Activated T-cell treated with anti-CD3 and anti-CD28 coated beads, Interleukin-2, amount 50 U/mL, for 4 hours (primary cell): Measurements from ENCODE around the gene USP24. TPM values are rescaled to one million over a fixed set of nuclear protein-coding genes. Genes with fewer than 3 reads are reported as not detected.
"Not testable (repeated sequence)": the region's sequence is repeated elsewhere in the genome, so short reads cannot be mapped to it uniquely, and the experiment has no call there.

Experiments
- ATAC-seq, 2 donors: fragments of 200-7000 bp; cut with Tn5 transposase; one replicate each; pipeline ENCODE4 v1.10.0; 2021
- DNase-seq: peaks from one replicate; pipeline ENCODE4 v3.0.0-alpha.2; 2020
- H3K27me3 Mint-ChIP-seq: one replicate; pipeline ENCODE4 v1.8.0; 2021; ENCODE audit warnings: low read depth, mixed read lengths
- H3K36me3 Mint-ChIP-seq: one replicate; pipeline ENCODE4 v1.8.0; 2022; ENCODE audit warnings: mixed read lengths; ENCODE audit not compliant: insufficient read depth
- H3K4me1 Mint-ChIP-seq: one replicate; pipeline ENCODE4 v1.8.0; 2021; ENCODE audit warnings: low read depth, mixed read lengths
- H3K4me3 Mint-ChIP-seq: one replicate; pipeline ENCODE4 v1.8.0; 2021; ENCODE audit warnings: mild to moderate bottlenecking, moderate library complexity, mixed read lengths
- H3K9me3 Mint-ChIP-seq: one replicate; pipeline ENCODE4 v1.8.0; 2021; ENCODE audit warnings: mixed read lengths
- total RNA-seq, 3 donors: library from RNA; stranded (reverse); gene quantifications; one replicate each; pipeline ENCODE4 v1.2.1, GENCODE V29; 2021

USP24 gene
- total RNA-seq, 3 donors from 2014 or later, result 42.1 to 44.0 (median 43.9) TPM

DNA sequence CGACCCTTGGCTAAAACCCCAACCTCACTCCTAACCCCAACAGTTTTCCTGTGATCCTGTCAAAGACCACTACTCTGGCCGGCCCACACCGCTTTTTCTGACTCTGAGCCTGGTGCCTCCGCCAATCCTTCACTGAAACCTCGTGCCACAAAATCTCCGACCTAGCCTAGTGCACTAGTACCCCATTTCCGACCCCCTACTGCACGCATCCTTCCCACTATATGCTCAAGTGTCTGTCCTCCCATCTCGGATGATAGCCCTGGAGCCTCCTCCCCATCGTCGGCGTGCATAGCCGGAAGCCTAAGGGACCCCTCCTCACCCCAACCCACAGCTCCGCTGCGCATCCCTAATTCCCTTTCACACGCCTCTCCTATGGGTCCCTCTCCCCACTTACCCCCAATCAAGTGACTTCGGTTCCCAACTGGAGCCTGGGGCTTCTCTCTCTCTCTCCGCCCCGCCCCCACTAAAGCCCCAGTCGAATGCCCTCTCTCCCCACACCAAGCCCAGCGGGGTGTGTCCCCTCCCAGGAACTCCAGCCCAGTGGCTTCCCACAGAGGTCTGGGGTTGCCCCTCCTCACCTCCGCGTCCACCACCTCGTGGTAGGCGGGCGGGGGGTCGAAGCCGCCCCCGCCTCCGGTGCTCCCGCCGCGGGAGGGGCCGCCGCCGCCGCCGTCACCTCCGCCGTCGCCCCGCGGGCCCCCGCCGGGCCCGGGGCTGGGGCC lies 791 bp downstream of the USP24 start:
- no peaks in the 10 kb centered on the region for H3K27me3 Mint-ChIP-seq
- no peaks in the 10 kb centered on the region for H3K9me3 Mint-ChIP-seq
- ATAC-seq (peak; percentile 11 to 14), DNase-seq (peak; percentile 25)
- H3K4me1 Mint-ChIP-seq, result peaks cover 76% of the 10 kb centered on the region
- peak overlapping the region; percentile 96 for H3K4me3 Mint-ChIP-seq
- peaks cover under 1% of the 10 kb centered on the region for H3K36me3 Mint-ChIP-seq

DNA sequence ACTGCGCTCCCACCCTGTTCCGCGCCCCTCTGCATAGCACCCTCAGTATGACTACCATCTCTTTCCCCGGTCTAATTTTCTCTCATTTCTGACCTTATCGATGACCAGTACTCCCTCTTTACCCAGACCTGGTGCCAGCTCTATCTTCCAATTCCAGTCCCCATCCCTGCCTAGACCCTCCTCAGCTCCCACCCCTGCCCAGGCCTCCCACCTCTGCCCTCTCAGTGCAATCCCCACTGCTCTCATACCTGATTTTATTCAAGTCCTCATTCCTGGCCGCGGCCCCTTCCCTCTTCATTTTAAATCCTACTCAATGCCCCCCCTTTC lies 1.3 kb downstream of the USP24 start:
- Mint-ChIP-seq H3K4me3 (peak overlapping the region; percentile 96), H3K27me3 (no peaks in the 10 kb centered on the region), H3K36me3 (peaks cover 3% of the 10 kb centered on the region), H3K4me1 (peaks cover 77% of the 10 kb centered on the region), H3K9me3 (no peaks in the 10 kb centered on the region)
- ATAC-seq, result no peak
- peak; percentile 10 for DNase-seq

DNA sequence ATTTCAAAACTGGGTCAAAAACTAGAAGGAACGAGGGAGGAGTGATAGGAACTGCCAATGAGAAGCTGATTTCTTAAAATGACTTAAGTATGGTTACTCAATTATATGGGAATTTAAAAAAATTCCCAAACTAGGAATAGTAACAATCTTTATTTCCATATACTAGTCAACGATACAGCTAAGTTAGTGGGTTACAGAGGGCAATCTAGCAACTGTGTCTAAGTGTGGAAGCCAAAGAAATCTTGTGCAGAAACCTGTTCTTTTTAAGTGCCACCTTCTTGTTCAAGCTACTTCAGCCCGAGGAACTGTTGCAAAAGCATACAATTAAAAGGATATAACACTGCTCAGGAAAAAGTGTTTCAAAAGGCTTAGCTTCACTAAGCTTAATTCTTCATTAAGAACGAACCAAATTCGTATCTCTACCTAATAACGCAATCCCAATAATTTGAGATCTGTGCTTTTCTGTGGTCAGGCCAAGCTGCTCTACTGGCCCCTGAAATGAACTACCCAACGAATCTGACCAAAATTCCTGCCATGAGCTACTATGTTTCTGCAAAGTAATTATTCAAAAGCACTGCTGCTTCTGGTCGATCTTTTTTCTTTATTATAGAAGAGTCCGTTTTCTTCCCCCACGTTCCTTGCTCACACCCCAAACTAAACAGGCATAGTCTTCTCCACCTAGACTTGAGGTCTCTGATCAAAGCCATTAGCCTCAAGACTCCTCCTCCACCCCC lies 1.8 kb downstream of the USP24 start:
- peaks cover 3% of the 10 kb centered on the region for H3K36me3 Mint-ChIP-seq
- ATAC-seq, result no peak

DNA sequence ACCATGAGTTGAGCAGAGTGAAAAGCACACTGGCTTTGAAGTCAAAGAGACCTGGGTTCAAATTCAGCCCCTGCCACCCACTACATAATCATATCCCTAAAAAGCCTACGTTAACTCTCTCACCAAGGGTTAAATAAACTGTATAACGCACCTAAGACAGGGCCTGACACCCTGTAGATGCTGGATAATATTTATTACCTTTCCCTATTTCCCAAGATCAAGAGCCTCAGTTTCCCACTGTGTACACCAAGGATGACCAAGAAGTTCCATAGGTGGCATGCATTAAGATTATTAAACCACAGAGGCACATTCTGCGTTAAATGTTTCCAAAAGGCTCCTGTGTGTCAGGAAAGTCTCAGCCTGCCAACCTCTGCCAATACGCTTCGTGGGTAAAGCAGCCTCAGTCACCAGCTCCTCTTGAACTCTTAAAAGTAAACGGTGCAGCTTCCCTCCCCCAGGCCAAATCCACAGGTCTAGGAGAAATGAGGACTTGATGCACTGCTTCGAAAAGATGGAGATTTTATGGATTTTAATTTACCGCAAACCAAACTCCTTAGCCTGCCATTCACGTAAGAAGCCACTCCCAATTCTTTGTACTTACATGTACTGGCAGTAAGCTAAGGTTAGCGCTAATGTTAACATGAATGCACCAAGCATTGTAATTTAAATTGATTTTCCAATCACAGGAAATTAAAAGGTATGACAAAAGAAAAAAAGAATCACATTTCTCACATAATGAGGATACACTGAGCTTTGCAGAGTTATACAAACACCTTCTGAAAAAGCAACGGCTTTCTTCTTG lies 2.6 kb downstream of the USP24 start:
- ATAC-seq (no peak), DNase-seq (no peak)
- H3K36me3 Mint-ChIP-seq, result peaks cover 7% of the 10 kb centered on the region
- H3K4me1 Mint-ChIP-seq, result peaks cover 76% of the 10 kb centered on the region
- H3K9me3 Mint-ChIP-seq, result no peaks in the 10 kb centered on the region
- H3K27me3 Mint-ChIP-seq, result no peaks in the 10 kb centered on the region
- H3K4me3 Mint-ChIP-seq, result peak overlapping the region; percentile 96

More for the DNA sequence above, 1.8 kb downstream of the USP24 start:
- Mint-ChIP-seq H3K9me3 (no peaks in the 10 kb centered on the region), H3K4me3 (peak overlapping the region; percentile 96), H3K27me3 (no peaks in the 10 kb centered on the region), H3K4me1 (peaks cover 76% of the 10 kb centered on the region)
- no peak for DNase-seq

DNA sequence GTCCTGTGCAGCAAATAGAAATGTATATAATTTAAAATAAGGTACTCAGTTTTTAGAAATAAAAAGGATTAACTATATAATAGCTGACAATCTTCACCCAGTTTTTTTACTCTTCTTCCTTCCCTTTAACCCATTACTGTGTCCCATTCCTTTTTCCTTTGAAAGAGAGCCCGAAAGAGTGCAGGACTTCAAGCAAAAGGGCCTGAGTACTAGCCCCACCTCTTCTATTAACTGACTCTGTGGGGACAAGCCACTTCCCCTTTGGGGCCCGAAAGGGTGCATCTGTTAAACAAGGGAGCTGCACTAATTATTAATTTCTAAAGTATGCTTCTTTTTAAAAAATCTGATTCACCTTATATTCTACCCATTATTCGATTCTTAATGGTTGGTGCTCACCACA lies 3.3 kb downstream of the USP24 start:
- H3K4me3 Mint-ChIP-seq, result peak overlapping the region; percentile 96
- no peak for ATAC-seq
- peaks cover 75% of the 10 kb centered on the region for H3K4me1 Mint-ChIP-seq
- DNase-seq, result no peak
- peaks cover 10% of the 10 kb centered on the region for H3K36me3 Mint-ChIP-seq
- H3K27me3 Mint-ChIP-seq, result no peaks in the 10 kb centered on the region
- no peaks in the 10 kb centered on the region for H3K9me3 Mint-ChIP-seq

GRCh38 chr1:55210990-55211801 lies 4.0 kb downstream of the USP24 start:
- Mint-ChIP-seq H3K9me3 (no peaks in the 10 kb centered on the region), H3K4me3 (peak overlapping the region; percentile 68), H3K36me3 (peaks cover 11% of the 10 kb centered on the region)

DNA sequence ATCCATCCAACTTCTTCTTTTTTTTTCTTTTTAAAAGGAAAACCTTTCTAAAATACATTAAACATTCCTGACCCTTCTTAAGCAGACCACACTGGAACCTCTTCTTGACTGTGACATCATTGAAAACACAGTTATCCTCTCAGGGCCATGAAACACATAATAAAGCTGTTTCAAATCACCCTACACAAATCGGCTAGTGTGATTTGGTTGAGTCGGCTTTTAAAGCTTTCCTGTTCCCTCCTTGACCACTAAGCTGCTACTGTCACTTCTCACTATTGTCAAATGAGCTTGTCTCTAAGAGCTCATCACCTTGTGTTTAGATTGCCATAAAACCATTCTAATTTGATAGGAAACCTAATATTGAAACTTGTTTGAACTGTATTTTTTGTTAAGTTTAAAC lies 5.9 kb downstream of the USP24 start:
- H3K4me3 Mint-ChIP-seq, result peak overlapping the region; percentile 19
- no peak for DNase-seq
- peaks cover 15% of the 10 kb centered on the region for H3K36me3 Mint-ChIP-seq
- no peak for ATAC-seq
- no peaks in the 10 kb centered on the region for H3K27me3 Mint-ChIP-seq
- peaks cover 83% of the 10 kb centered on the region for H3K4me1 Mint-ChIP-seq
- H3K9me3 Mint-ChIP-seq, result no peaks in the 10 kb centered on the region

More at GRCh38 chr1:55210990-55211801, 4.0 kb downstream of the USP24 start:
- peaks cover 75% of the 10 kb centered on the region for H3K4me1 Mint-ChIP-seq
- ATAC-seq, result no peak
- H3K27me3 Mint-ChIP-seq, result no peaks in the 10 kb centered on the region
- no peak for DNase-seq

DNA sequence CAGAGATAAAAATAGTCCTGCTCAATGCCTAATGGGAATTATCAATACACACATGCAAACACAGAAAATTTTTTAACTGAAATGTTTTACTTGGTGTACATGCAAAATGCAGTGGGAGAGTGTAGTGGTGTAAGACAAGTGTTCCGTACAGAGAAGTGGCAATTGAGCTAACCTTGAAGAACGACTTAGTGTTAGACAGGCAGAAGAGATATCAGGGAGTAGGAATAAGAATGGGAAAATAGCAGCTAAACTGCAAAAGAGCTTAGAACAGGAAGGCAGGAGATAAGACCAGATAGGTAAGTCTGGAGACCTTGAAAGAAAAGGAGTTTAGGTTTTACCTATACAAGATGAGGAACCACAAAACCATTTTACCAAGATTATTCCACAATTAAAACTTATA lies 9.0 kb downstream of the USP24 start:
- peaks cover 21% of the 10 kb centered on the region for H3K36me3 Mint-ChIP-seq
- DNase-seq, result no peak
- peaks cover 79% of the 10 kb centered on the region for H3K4me1 Mint-ChIP-seq
- no peaks in the 10 kb centered on the region for H3K9me3 Mint-ChIP-seq
- no peak for ATAC-seq
- no peak overlapping the region for H3K4me3 Mint-ChIP-seq
- no peaks in the 10 kb centered on the region for H3K27me3 Mint-ChIP-seq

- no peak for DNase-seq
- H3K36me3 Mint-ChIP-seq, result peaks cover 22% of the 10 kb centered on the region
- H3K4me3 Mint-ChIP-seq, result no peak overlapping the region
- no peaks in the 10 kb centered on the region for H3K9me3 Mint-ChIP-seq
- ATAC-seq, result peak; percentile 68 to 75
- no peaks in the 10 kb centered on the region for H3K27me3 Mint-ChIP-seq
- H3K4me1 Mint-ChIP-seq, result peaks cover 75% of the 10 kb centered on the region
Measured at GRCh38 chr1:55204997-55205396, 10.2 kb downstream of the USP24 start.

DNA sequence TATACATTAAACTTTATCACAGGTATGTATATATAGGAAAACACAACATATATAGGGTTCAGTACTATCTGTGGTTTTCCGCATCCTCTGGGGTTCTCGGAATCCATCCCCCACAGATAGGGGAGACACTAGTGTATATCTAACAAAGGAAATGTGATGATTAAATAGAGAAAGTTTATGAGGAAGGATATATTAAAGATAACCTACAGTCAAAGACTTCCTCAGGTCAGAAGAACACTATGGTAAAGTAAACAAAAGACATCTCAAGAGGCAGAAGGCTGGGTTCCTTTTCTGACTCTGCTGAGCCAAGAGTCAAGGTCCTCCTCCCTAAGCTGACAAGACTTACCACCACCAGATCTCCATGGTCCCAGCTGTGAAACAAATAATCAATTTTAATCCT lies 12.1 kb downstream of the USP24 start:
- no peaks in the 10 kb centered on the region for H3K9me3 Mint-ChIP-seq
- peaks cover 71% of the 10 kb centered on the region for H3K4me1 Mint-ChIP-seq
- no peaks in the 10 kb centered on the region for H3K27me3 Mint-ChIP-seq
- peaks cover 26% of the 10 kb centered on the region for H3K36me3 Mint-ChIP-seq
- ATAC-seq (no peak), DNase-seq (no peak)
- peak overlapping the region; percentile 16 for H3K4me3 Mint-ChIP-seq

- Mint-ChIP-seq H3K36me3 (peaks cover 20% of the 10 kb centered on the region), H3K27me3 (no peaks in the 10 kb centered on the region), H3K4me3 (no peak overlapping the region), H3K4me1 (peaks cover 74% of the 10 kb centered on the region), H3K9me3 (no peaks in the 10 kb centered on the region)
- DNase-seq, result no peak
- no peak for ATAC-seq
Measured at GRCh38 chr1:55200667-55201066, 14.5 kb downstream of the USP24 start.

- not testable (repeated sequence) for ATAC-seq, H3K4me3 Mint-ChIP-seq
- H3K4me1 Mint-ChIP-seq, result peaks cover 78% of the 10 kb centered on the region
Measured at GRCh38 chr1:55199735-55200134, 15.4 kb downstream of the USP24 start.

DNA sequence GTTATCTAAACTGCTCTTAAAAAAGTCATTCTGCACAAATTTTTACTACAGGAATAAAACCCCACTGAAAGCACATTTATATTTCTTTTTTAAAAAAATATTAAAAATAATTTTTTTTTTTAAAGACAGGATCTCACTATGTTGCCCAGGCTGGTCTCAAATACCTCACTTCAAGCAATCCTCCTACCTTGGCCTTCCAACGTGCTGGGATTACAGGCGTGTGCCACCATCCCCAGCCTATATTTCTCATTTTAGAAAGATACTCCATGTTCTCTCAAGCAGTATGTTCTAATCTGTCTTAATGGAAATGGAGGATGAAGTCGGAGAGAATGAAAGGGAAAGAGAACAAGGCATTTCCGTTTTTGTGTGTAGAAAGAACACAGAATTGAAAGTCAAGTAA lies 17.1 kb downstream of the USP24 start:
- ATAC-seq (no peak), DNase-seq (no peak)
- Mint-ChIP-seq H3K4me3 (no peak overlapping the region), H3K36me3 (peaks cover 30% of the 10 kb centered on the region), H3K9me3 (no peaks in the 10 kb centered on the region), H3K4me1 (peaks cover 72% of the 10 kb centered on the region), H3K27me3 (no peaks in the 10 kb centered on the region)

More at GRCh38 chr1:55199735-55200134, 15.4 kb downstream of the USP24 start:
- not testable (repeated sequence) for DNase-seq, H3K27me3 Mint-ChIP-seq, H3K9me3 Mint-ChIP-seq
- peaks cover 26% of the 10 kb centered on the region for H3K36me3 Mint-ChIP-seq

DNA sequence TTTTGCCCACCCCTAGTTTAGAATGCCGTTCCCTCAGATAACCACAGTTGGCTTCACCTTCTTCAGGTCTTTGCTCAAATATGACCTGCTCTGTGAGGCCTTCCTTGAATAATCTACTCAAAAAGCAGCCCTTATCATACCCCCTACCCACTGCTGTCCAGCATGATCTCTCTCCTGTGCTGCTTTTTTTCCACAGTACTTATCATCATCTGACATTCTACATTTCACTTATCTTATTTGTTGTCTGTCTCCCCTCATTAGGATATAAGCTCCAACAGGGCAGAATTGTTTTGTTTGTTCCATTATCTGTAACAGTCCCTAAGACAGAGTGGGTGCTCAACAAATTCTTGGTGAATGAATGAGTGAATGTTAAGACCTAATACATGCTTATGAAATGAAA lies 18.1 kb downstream of the USP24 start:
- ATAC-seq (no peak), DNase-seq (no peak)
- Mint-ChIP-seq H3K4me1 (peaks cover 70% of the 10 kb centered on the region), H3K4me3 (no peak overlapping the region), H3K36me3 (peaks cover 30% of the 10 kb centered on the region), H3K9me3 (no peaks in the 10 kb centered on the region), H3K27me3 (no peaks in the 10 kb centered on the region)
